Liver (tissue), 9 donors: Measurements from ENCODE around the gene SLC8A2. TPM values are rescaled to one million over a fixed set of nuclear protein-coding genes. Genes with fewer than 3 reads are reported as not detected.

Experiments used
- DNase-seq: peaks from one replicate; pipeline ENCODE4 v3.0.0-alpha.2; 2017; ENCODE audit warnings: low spot score
- H3K27ac ChIP-seq, 2 donors: one replicate each; pipeline ENCODE4 v1.7.0; 2013; ENCODE audit warnings: inconsistent platforms in 2 of 2, low read length in 2 of 2, control low read depth in 1 of 2, low read depth in 1 of 2, mild to moderate bottlenecking in 1 of 2
- H3K27me3 ChIP-seq, 4 donors: one replicate each; pipeline versions ENCODE4 v1.6.1 to v1.7.0; 2013; ENCODE audit warnings: low read length in 3 of 4, inconsistent platforms in 1 of 4, mild to moderate bottlenecking in 1 of 4, moderate library complexity in 1 of 4; ENCODE audit not compliant: control insufficient read depth in 4 of 4, insufficient read depth in 4 of 4
- H3K36me3 ChIP-seq, 4 donors: one replicate each; pipeline versions ENCODE4 v1.6.1 to v1.7.0; 2013; ENCODE audit warnings: low read length in 3 of 4, mild to moderate bottlenecking in 3 of 4, low read depth in 1 of 4, moderate library complexity in 1 of 4; ENCODE audit not compliant: control insufficient read depth in 4 of 4, insufficient read depth in 3 of 4
- H3K4me1 ChIP-seq, 4 donors: one replicate each; pipeline versions ENCODE4 v1.6.1 to v1.7.0; 2013; ENCODE audit warnings: low read length in 3 of 4, mild to moderate bottlenecking in 3 of 4, moderate library complexity in 1 of 4; ENCODE audit not compliant: control insufficient read depth in 4 of 4, insufficient read depth in 4 of 4
- H3K4me3 ChIP-seq, 3 donors: one replicate each; pipeline versions ENCODE4 v1.6.1 to v1.7.0; 2013; ENCODE audit warnings: low read length in 3 of 3, control low read depth in 1 of 3, low read depth in 1 of 3, mild to moderate bottlenecking in 1 of 3
- H3K9ac ChIP-seq, 2 donors: one replicate each; pipeline ENCODE4 v1.7.0; 2013; ENCODE audit warnings: low read length in 2 of 2, mild to moderate bottlenecking in 2 of 2, moderate library complexity in 2 of 2, control low read depth in 1 of 2, low read depth in 1 of 2
- H3K9me3 ChIP-seq, 4 donors: one replicate each; pipeline versions ENCODE4 v1.6.1 to v1.7.0; 2013; ENCODE audit warnings: low read length in 3 of 4; ENCODE audit not compliant: control insufficient read depth in 4 of 4
- EGR1 ChIP-seq, 2 donors: IDR thresholded peaks; 2 replicates each; pipeline ENCODE4 v1.6.1; 2016 to 2018; ENCODE audit warnings: antibody characterized with exemption in 2 of 2, low read depth in 2 of 2
- FOXA1 ChIP-seq: IDR thresholded peaks from 2 replicates; pipeline ENCODE4 v1.6.1; 2016; ENCODE audit warnings: antibody characterized with exemption
- FOXA2 ChIP-seq: IDR thresholded peaks from 2 replicates; pipeline ENCODE4 v1.6.1; 2016; ENCODE audit warnings: antibody characterized with exemption
- GABPA ChIP-seq, 2 donors: IDR thresholded peaks in 1 of 2; conservative IDR thresholded peaks in 1 of 2; 2 replicates each; pipeline ENCODE4 v1.6.1; 2016; ENCODE audit warnings: antibody characterized with exemption in 2 of 2, mild to moderate bottlenecking in 1 of 2, moderate library complexity in 1 of 2
- HNF4A ChIP-seq, 2 donors: conservative IDR thresholded peaks; 2 replicates each; pipeline ENCODE4 v1.6.1; 2016; ENCODE audit warnings: antibody characterized with exemption in 2 of 2, mild to moderate bottlenecking in 2 of 2
- HNF4G ChIP-seq: IDR thresholded peaks from 2 replicates; pipeline ENCODE4 v1.6.1; 2016; ENCODE audit warnings: antibody characterized with exemption
- JUND ChIP-seq, 2 donors: IDR thresholded peaks; 2 replicates each; pipeline ENCODE4 v1.6.1; 2016; ENCODE audit warnings: antibody characterized with exemption in 2 of 2
- NR2F2 ChIP-seq: IDR thresholded peaks from 2 replicates; pipeline ENCODE4 v1.6.1; 2016; ENCODE audit warnings: antibody characterized with exemption
- RAD21 ChIP-seq, 2 donors: IDR thresholded peaks; 2 replicates each; pipeline ENCODE4 v1.6.1; 2016; ENCODE audit warnings: antibody characterized with exemption in 2 of 2, mild to moderate bottlenecking in 2 of 2
- RXRA ChIP-seq, 2 donors: IDR thresholded peaks; 2 replicates each; pipeline ENCODE4 v1.6.1; 2017 to 2018; ENCODE audit warnings: antibody characterized with exemption in 2 of 2, mild to moderate bottlenecking in 1 of 2
- SP1 ChIP-seq: IDR thresholded peaks from 2 replicates; pipeline ENCODE4 v1.6.1; 2018; ENCODE audit warnings: antibody characterized with exemption, mild to moderate bottlenecking
- TAF1 ChIP-seq: conservative IDR thresholded peaks from 2 replicates; pipeline ENCODE4 v1.6.1; 2016; ENCODE audit warnings: antibody characterized with exemption, mild to moderate bottlenecking
- YY1 ChIP-seq: IDR thresholded peaks from 2 replicates; pipeline ENCODE4 v1.6.1; 2016; ENCODE audit warnings: antibody characterized with exemption, mild to moderate bottlenecking
- WGBS: extraction: QIAGEN DNeasy Blood & Tissue Kit; methylation state at CpG from one replicate; pipeline ENCODE4 v1.1.7; 2013; 5-methylcytosine and 5-hydroxymethylcytosine counted together
- polyA plus RNA-seq, 2 donors: library from polyadenylated mRNA; stranded (reverse) in 1 of 2; unstranded in 1 of 2; fragments of 200-250 nt in 1 of 2; fragments of >200 nt in 1 of 2; fragmentation: Nextera tagmentation in 1 of 2; extraction: Ambion mirVana in 1 of 2; gene quantifications; one replicate each; pipeline versions ENCODE4 v1.2.1 to v1.2.3, GENCODE V29; 2013 to 2015
- total RNA-seq, 2 donors: library from RNA; depleted of rRNA; stranded (reverse); fragments of >200 nt; gene quantifications; one replicate each; pipeline ENCODE4 v1.2.3, GENCODE V29; 2014
- TF ChIP-seq, protein P1 (sequence below): IDR thresholded peaks from 2 replicates; pipeline ENCODE4 v1.6.1; 2016; ENCODE audit warnings: antibody characterized with exemption
- TF ChIP-seq, protein P2 (sequence below): IDR thresholded peaks from 2 replicates; pipeline ENCODE4 v1.6.1; 2016; ENCODE audit warnings: antibody characterized with exemption
- TF ChIP-seq, protein P3 (sequence below): IDR thresholded peaks from 2 replicates; pipeline ENCODE4 v1.6.1; 2016; ENCODE audit warnings: antibody characterized with exemption
- TF ChIP-seq, protein P4 (sequence below): fragments of 150-350 bp; IDR thresholded peaks from 2 replicates; pipeline ENCODE4 v1.5.1; 2017; ENCODE audit warnings: improper control_type of control experiment, low read depth, low read length; ENCODE audit not compliant: missing input control
- TF ChIP-seq, protein P5 (sequence below): IDR thresholded peaks from 2 replicates; pipeline ENCODE4 v1.6.1; 2016; ENCODE audit warnings: antibody characterized with exemption, mild to moderate bottlenecking
- donor health status: healthy.
- donor health status: healthy.
- donor health status: healthy.
- donor health status: healthy.
- donor health status: healthy.

SLC8A2 gene
- total and polyA plus RNA-seq, 4 donors = 0.01 to 0.25 TPM; not detected in 2

DNA sequence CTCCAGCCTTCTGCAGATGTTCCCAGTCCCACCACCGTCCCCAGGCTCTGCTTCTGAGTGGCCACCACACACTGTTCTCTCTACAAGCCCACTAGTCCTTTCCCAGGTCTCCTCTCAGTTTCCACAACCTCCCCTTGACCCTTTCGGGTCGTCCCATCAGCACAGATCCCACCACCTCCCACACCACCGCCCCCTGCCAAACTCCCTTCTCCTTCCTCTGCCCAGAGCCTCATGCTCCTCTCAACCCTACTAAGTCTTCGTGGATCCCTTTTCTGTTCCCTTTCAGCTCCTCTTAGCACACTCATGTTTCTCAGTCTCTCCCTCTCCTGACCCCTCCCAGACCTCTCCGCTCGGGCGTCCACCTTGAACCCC lies 41.2 kb upstream of the SLC8A2 start:
- Histone ChIP-seq H3K36me3 (peaks cover 0 to 2% (median 0%) of the 10 kb centered on the region in 4 donors), H3K9ac (peak overlapping the region in 1 of 2 donors; percentile 69), H3K4me3 (peak overlapping the region; percentile 67 to 100 (median 72)), H3K9me3 (no peaks in the 10 kb centered on the region), H3K27ac (peak overlapping the region; percentile 85 to 87), H3K27me3 (no peaks in the 10 kb centered on the region), H3K4me1 (peaks cover 21 to 67% (median 52%) of the 10 kb centered on the region in 4 donors)
- TF ChIP-seq EGR1 (IDR thresholded peaks at IDR 0.05; ENCODE audit: low read depth in 2 of 2) (no peak), NR2F2 (no peak), SP1 (no peak), RXRA (IDR thresholded peaks at IDR 0.05) (peak in 1 of 2 donors; percentile 2), FOXA2 (no peak), FOXA1 (no peak), YY1 (no peak)
- TF ChIP-seq, protein P1, sequence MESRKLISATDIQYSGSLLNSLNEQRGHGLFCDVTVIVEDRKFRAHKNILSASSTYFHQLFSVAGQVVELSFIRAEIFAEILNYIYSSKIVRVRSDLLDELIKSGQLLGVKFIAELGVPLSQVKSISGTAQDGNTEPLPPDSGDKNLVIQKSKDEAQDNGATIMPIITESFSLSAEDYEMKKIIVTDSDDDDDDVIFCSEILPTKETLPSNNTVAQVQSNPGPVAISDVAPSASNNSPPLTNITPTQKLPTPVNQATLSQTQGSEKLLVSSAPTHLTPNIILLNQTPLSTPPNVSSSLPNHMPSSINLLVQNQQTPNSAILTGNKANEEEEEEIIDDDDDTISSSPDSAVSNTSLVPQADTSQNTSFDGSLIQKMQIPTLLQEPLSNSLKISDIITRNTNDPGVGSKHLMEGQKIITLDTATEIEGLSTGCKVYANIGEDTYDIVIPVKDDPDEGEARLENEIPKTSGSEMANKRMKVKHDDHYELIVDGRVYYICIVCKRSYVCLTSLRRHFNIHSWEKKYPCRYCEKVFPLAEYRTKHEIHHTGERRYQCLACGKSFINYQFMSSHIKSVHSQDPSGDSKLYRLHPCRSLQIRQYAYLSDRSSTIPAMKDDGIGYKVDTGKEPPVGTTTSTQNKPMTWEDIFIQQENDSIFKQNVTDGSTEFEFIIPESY = no peak
- TF ChIP-seq, protein P2, sequence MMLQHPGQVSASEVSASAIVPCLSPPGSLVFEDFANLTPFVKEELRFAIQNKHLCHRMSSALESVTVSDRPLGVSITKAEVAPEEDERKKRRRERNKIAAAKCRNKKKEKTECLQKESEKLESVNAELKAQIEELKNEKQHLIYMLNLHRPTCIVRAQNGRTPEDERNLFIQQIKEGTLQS = no peak
- WGBS = 27% methylated on average over 8 of the region's 8 CpGs
- no peak for DNase-seq

DNA sequence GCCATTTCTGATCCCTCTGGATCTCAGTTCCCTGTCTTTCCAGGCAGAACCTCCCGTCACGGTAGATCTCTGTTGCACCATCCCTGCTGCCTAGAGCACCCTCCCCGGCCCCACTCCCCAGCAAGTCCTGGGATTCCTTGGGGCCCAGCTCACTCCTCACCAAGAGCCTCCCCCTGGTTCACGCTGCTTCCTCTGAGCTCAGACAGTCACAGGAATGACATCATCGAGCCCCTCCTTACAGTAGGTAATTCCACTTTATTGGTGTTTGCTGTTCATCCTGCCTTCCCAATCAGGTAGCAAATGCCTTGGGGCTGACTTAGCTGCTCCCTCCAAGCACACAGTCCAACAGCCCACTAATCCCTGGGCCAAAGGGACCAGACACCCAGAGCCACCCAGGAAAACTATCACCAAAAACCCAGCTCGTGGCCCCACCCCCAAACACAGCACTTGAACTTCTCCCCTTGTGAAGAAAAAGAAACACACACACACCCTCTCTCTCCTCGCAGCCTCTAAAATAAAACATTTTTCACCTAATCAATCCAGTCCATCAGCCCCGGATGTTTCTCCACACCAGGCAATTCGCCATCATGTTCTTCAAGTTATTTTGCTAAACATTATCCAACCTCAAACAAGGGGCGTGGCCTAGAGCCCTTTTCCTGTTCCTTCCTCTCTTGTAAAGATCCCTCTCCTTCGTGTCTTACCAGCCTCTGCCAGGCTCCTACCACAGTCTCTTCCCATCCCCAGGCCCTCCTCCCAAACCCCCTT lies 40.7 kb upstream of the SLC8A2 start:
- peak overlapping the region; percentile 67 to 100 (median 72) for H3K4me3 ChIP-seq

More for the DNA sequence above, 40.7 kb upstream of the SLC8A2 start:
- no peaks in the 10 kb centered on the region for H3K9me3 ChIP-seq
- H3K9ac ChIP-seq = peak overlapping the region in 1 of 2 donors; percentile 17
- H3K27ac ChIP-seq = peak overlapping the region; percentile 85 to 87
- DNase-seq = no peak
- H3K27me3 ChIP-seq = no peaks in the 10 kb centered on the region
- peaks cover 0 to 2% (median 0%) of the 10 kb centered on the region in 4 donors for H3K36me3 ChIP-seq
- WGBS = 16% methylated on average over 11 of the region's 11 CpGs
- peaks cover 25 to 73% (median 57%) of the 10 kb centered on the region in 4 donors for H3K4me1 ChIP-seq
- TF ChIP-seq RXRA (IDR thresholded peaks at IDR 0.05) (peak; percentile 41 to 56), JUND (IDR thresholded peaks at IDR 0.05) (peak in 1 of 2 donors; percentile 19), EGR1 (IDR thresholded peaks at IDR 0.05; ENCODE audit: low read depth in 2 of 2) (no peak), YY1 (peak; percentile 87), RAD21 (IDR thresholded peaks at IDR 0.05) (peak in 1 of 2 donors; percentile 26), FOXA1 (peak; percentile 27), SP1 (peak; percentile 53), TAF1 (peak; percentile 39), HNF4G (no peak), NR2F2 (no peak), HNF4A (conservative IDR thresholded peaks at IDR 0.05) (peak; percentile 41 to 51), GABPA (IDR thresholded peaks at IDR 0.05 in 1 of 2, conservative IDR thresholded peaks at IDR 0.05 in 1 of 2) (peak in 1 of 2 donors; percentile 70), FOXA2 (peak; percentile 37)
- TF ChIP-seq, protein P1 = no peak
- TF ChIP-seq, protein P3, sequence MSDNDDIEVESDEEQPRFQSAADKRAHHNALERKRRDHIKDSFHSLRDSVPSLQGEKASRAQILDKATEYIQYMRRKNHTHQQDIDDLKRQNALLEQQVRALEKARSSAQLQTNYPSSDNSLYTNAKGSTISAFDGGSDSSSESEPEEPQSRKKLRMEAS = no peak
- TF ChIP-seq, protein P4, sequence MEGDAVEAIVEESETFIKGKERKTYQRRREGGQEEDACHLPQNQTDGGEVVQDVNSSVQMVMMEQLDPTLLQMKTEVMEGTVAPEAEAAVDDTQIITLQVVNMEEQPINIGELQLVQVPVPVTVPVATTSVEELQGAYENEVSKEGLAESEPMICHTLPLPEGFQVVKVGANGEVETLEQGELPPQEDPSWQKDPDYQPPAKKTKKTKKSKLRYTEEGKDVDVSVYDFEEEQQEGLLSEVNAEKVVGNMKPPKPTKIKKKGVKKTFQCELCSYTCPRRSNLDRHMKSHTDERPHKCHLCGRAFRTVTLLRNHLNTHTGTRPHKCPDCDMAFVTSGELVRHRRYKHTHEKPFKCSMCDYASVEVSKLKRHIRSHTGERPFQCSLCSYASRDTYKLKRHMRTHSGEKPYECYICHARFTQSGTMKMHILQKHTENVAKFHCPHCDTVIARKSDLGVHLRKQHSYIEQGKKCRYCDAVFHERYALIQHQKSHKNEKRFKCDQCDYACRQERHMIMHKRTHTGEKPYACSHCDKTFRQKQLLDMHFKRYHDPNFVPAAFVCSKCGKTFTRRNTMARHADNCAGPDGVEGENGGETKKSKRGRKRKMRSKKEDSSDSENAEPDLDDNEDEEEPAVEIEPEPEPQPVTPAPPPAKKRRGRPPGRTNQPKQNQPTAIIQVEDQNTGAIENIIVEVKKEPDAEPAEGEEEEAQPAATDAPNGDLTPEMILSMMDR = no peak
- TF ChIP-seq, protein P5, sequence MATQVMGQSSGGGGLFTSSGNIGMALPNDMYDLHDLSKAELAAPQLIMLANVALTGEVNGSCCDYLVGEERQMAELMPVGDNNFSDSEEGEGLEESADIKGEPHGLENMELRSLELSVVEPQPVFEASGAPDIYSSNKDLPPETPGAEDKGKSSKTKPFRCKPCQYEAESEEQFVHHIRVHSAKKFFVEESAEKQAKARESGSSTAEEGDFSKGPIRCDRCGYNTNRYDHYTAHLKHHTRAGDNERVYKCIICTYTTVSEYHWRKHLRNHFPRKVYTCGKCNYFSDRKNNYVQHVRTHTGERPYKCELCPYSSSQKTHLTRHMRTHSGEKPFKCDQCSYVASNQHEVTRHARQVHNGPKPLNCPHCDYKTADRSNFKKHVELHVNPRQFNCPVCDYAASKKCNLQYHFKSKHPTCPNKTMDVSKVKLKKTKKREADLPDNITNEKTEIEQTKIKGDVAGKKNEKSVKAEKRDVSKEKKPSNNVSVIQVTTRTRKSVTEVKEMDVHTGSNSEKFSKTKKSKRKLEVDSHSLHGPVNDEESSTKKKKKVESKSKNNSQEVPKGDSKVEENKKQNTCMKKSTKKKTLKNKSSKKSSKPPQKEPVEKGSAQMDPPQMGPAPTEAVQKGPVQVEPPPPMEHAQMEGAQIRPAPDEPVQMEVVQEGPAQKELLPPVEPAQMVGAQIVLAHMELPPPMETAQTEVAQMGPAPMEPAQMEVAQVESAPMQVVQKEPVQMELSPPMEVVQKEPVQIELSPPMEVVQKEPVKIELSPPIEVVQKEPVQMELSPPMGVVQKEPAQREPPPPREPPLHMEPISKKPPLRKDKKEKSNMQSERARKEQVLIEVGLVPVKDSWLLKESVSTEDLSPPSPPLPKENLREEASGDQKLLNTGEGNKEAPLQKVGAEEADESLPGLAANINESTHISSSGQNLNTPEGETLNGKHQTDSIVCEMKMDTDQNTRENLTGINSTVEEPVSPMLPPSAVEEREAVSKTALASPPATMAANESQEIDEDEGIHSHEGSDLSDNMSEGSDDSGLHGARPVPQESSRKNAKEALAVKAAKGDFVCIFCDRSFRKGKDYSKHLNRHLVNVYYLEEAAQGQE = peak; percentile 63
- TF ChIP-seq, protein P2 = no peak
